ENCODE results near the gene ARAP1. TPM values are rescaled to one million over a fixed set of nuclear protein-coding genes. Genes with fewer than 3 reads are reported as not detected.

Gene ARAP1
- total RNA-seq, 2 donors from 2014 or later: 70.4 to 89.8 TPM

DNA sequence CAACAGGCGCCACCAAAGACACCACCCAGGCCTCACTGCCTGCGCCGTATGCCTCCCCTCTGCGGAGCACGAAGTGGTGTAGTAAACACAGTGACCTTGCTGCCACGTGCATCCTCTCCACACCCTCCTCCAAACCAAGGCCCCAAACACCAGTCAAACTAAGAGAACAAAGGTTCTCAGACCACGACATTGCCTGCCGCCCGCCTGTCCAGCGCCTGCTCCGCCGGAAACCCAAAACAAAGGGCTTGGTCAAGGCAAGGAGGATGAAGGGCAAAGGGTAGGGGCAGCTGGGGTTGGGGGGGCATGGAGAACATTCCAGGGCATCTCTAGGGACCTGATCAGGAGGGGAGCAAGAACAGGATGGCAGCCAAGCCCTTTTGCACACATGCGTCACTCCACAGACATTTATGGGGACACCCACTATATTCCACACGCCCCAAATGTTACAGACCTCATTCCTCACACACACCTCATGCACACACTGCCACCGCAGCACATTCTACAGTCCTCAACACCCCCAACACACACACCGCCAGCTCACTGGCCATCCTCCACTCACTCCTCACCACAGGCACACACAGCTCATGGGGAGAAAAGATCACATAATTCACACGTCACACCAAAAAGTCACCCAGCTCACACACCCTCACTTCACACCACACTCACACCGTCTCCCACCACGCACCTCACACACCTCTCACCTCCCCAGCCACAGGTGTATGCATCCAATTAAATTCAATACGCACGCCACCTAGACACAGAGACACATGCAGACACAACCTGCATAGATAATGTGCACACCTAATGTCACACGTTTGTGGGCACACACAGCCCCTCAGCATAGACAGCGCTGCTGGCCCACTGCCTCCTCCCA is 112.5 kb downstream of the ARAP1 start:
- no peak for DNase-seq
- Histone ChIP-seq H3K27ac (no peak overlapping the region), H3K27me3 (peaks cover 10% of the 10 kb centered on the region), H3K9me3 (no peaks in the 10 kb centered on the region), H3K9ac (ENCODE audit: low read depth in 2 of 2, low read length in 2 of 2) (no peak overlapping the region), H3K36me3 (no peaks in the 10 kb centered on the region), H3K4me1 (peaks cover 10% of the 10 kb centered on the region), H3K4me3 (no peak overlapping the region)
- intact Hi-C loops (cut with DNase I): loop anchor here (5.0 kb wide), 1 partner anchor 167 kb away; no protein-coding TSS in a partner anchor
- TF ChIP-seq, protein P1, sequence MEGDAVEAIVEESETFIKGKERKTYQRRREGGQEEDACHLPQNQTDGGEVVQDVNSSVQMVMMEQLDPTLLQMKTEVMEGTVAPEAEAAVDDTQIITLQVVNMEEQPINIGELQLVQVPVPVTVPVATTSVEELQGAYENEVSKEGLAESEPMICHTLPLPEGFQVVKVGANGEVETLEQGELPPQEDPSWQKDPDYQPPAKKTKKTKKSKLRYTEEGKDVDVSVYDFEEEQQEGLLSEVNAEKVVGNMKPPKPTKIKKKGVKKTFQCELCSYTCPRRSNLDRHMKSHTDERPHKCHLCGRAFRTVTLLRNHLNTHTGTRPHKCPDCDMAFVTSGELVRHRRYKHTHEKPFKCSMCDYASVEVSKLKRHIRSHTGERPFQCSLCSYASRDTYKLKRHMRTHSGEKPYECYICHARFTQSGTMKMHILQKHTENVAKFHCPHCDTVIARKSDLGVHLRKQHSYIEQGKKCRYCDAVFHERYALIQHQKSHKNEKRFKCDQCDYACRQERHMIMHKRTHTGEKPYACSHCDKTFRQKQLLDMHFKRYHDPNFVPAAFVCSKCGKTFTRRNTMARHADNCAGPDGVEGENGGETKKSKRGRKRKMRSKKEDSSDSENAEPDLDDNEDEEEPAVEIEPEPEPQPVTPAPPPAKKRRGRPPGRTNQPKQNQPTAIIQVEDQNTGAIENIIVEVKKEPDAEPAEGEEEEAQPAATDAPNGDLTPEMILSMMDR (IDR thresholded peaks at IDR 0.05): no peak

- H3K27me3 ChIP-seq: peaks cover 10% of the 10 kb centered on the region
These were observed 114.3 kb downstream of the ARAP1 start for GRCh38 chr11:72637926-72638325.

DNA sequence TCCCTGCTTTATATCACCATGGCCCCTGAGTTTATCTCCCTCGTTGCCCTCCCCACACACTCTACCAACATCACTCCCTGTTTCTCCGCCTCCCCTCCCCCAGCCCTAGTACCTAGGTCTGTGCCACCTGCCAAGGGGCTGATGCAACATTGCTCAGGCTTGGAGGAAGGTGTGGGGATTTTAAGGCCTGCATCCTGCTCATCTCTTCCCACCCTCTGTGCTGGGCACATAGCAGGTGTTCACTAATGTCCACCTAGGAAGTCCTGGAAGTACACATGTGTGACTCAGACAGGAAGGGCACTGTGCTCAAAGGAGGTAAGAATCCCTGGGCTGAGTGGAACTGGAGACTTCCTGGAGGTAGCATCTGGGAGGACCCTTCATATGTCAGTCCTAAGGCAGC is 115.0 kb downstream of the ARAP1 start:
- Histone ChIP-seq H3K4me3 (no peak overlapping the region), H3K4me1 (peaks cover 5% of the 10 kb centered on the region), H3K27me3 (peaks cover 10% of the 10 kb centered on the region), H3K9ac (ENCODE audit: low read depth in 2 of 2, low read length in 2 of 2) (no peak overlapping the region), H3K27ac (no peak overlapping the region), H3K9me3 (no peaks in the 10 kb centered on the region), H3K36me3 (no peaks in the 10 kb centered on the region)
- TF ChIP-seq, protein P1 (IDR thresholded peaks at IDR 0.05): no peak
- intact Hi-C loops (cut with DNase I): no loop called here
- no peak for DNase-seq

More at GRCh38 chr11:72637926-72638325, 114.3 kb downstream of the ARAP1 start:
- H3K4me1 ChIP-seq: peaks cover 9% of the 10 kb centered on the region
- no peak for DNase-seq
- H3K4me3 ChIP-seq: no peak overlapping the region
- H3K9ac ChIP-seq (ENCODE audit: low read depth in 2 of 2, low read length in 2 of 2): no peak overlapping the region
- intact Hi-C loops (cut with DNase I): no loop called here
- H3K27ac ChIP-seq: no peak overlapping the region
- no peaks in the 10 kb centered on the region for H3K36me3 ChIP-seq
- H3K9me3 ChIP-seq: no peaks in the 10 kb centered on the region
- TF ChIP-seq, protein P1 (IDR thresholded peaks at IDR 0.05): no peak

DNA sequence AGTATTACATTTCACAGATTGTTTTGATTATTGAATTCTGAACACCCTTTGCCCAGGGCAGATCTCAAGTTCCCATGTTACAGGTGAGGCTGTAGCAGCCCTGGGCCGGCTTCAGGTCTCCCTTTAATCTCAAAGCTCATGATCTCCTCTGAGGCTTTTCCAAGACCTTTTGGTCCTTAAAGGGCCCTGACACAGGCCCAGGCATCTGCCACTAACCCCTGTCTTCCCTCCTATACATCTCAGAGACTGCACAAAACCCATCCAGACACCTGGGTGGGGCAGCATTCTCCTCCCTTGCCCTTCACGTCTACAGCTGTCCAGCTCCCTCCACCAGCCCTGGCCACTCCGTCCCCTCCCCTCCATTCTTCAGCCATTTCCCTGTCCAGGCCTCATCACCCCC is 115.8 kb downstream of the ARAP1 start:
- intact Hi-C loops (cut with DNase I): no loop called here

DNA sequence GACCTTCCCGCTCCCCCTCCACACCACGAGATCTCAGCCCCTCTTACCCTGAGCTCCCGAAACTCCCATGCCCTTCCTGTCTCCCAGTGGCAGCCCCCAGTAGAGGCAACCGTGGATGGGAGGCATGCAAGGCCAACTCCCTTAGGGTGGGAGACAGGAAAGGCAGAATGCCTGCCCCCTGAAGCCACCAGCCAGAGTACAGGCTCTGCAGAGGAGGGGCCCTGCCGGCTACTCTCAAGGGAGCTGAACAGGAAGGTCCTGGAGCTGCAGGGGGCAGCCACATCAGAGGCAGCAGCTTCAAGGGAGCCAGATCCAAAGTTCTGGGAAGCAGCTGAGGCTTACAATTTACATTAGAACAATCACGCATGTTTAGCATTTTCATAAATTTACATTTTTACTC is 116.3 kb downstream of the ARAP1 start:
- no peaks in the 10 kb centered on the region for H3K36me3 ChIP-seq
- no peaks in the 10 kb centered on the region for H3K9me3 ChIP-seq
- TF ChIP-seq, protein P1 (IDR thresholded peaks at IDR 0.05): no peak
- no peak overlapping the region for H3K9ac ChIP-seq (ENCODE audit: low read depth in 2 of 2, low read length in 2 of 2)
- no peak for DNase-seq
- H3K27me3 ChIP-seq: no peaks in the 10 kb centered on the region
- no peak overlapping the region for H3K27ac ChIP-seq
- intact Hi-C loops (cut with DNase I): no loop called here
- H3K4me1 ChIP-seq: no peaks in the 10 kb centered on the region
- H3K4me3 ChIP-seq: no peak overlapping the region

More for the DNA sequence above, 115.8 kb downstream of the ARAP1 start:
- H3K4me1 ChIP-seq: no peaks in the 10 kb centered on the region
- TF ChIP-seq, protein P1 (IDR thresholded peaks at IDR 0.05): no peak
- H3K9ac ChIP-seq (ENCODE audit: low read depth in 2 of 2, low read length in 2 of 2): no peak overlapping the region
- H3K27me3 ChIP-seq: peaks cover 4% of the 10 kb centered on the region
- H3K4me3 ChIP-seq: no peak overlapping the region
- no peaks in the 10 kb centered on the region for H3K36me3 ChIP-seq
- H3K27ac ChIP-seq: no peak overlapping the region
- no peaks in the 10 kb centered on the region for H3K9me3 ChIP-seq
- DNase-seq: no peak

Measured in colonic mucosa (tissue), 4 donors.